ENCODE results near the gene CMTR2.

Gene CMTR2

DNA sequence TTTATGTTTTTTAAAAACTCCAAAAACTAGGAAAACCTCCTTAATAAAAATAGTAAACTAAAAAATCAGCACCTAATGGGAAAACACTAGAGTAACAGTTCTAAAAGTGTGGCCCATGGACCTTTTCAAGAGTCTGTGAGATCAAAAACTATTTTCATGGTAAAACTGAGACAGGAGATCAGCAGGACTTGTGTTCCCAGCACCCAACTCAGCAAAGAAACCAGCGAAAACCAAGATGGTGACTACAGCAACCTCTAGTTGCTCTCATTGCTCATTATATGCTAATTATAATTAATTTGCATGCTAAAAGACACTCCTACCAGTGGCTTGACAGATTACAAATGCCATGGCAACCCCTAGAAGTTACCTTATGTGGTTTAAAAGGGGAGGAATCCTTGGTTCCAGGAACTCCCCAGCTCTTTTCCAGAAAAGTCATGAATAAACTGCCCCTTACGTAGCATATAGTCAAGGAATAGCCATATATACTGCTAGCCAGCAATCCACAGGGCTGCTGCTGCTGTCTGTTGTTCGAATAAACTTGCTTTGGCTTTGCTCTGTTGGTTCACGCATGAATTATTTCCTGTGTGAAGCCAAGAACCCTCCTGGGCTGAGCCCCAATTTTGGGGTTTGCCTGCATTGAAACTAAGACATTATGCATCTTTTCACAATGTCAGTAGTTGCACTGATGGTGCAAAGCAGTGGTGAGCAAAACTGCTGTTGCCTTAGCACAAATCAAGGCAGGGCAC, 12.4 kb downstream of the CMTR2 start:
- DNase-seq: no peak

DNA sequence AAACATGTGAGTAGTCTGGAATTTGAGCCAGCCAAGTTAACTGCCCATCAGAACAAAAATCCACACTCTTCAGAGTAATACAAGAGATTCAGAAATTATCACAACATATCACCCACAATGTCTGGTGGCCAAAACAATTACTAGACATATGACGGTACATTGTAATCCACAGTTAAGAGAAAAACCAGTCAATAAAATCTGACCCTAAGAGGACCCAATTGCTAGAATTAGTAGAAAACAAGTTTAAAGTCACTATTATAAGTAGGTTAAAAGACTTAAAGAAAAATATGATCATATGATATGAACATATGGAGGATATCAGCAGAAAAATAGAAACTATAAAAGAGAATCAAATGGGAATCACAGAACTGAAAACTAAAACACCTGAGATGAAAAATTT, 15.8 kb downstream of the CMTR2 start:
- DNase-seq: no peak

DNA sequence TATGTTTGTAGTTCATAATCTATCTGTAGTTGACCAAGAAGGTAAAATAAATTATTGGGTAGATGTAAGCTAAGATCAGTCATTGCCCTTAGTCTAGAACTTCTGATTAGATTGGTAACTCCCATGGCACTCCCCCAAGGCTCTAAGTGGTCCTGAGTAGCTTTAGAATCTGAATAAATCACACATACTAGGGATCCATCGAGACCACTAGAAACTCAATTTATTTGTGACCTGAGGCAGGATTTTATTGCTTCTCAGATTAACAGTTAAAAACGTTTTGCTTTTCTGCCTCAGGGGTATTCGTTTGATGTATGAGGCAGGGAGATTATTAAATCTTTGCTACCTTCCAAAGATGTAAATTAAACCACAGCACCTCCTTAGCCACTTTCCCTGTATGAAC, 24.9 kb downstream of the CMTR2 start:
- no peak for DNase-seq

DNA sequence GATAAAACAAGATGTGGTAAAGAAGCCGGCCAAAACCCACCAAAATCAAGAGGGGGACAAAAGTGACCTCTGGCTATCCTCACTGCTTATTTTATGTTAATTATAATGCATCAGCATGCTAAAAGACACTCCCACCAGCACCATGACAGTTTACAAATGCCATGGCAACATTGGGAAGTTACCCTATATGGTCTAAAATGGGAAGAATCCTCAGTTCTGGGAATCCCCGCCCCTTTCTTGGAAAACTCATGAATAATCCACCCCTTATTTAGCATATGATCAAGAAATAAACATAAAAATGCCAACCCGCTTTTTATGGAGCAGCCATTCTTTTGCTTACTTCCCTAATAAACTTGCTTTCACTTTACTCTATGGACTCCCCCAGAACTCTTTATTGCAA, 25.6 kb downstream of the CMTR2 start:
- DNase-seq: no peak

DNA sequence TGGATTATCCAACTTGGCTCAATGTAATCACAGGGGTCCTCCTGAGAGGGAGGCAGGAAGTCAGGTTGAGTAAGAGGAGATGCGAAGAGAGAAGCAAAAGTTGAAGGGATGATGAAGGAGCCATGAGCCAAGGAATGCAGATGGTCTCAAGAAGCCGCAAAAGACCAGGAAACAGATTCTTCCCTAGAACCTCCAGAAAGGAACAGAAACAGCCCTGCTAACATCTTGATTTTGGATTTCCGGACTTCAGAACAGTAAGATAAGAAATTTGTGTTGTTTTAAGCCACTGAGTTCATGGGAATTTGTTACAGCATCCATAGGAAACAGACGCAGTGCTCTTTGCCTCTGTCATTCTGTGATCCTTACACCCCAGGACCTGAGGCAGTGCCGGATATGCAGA, 26.8 kb downstream of the CMTR2 start:
- DNase-seq: no peak

DNA sequence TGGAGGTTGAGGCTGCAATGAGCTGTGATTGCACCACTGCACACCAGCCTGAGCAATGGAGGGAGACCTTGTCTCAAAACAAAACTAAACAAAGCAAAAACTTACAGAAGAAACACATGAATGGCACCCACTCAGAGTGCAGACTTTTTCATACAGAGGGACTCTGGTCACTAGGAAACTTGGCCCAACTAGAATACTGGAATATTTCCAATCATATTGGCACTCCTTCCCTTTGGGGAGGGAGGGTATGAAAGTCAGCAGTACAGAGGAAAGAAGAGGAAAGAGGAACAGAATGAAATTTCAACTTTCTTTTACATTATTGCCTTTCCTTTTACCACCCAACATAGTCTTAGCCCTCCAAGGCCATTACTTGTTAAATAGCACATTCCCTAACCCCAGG, 28.2 kb downstream of the CMTR2 start:
- DNase-seq: peak in 1 of 4 experiments; percentile 4

DNA sequence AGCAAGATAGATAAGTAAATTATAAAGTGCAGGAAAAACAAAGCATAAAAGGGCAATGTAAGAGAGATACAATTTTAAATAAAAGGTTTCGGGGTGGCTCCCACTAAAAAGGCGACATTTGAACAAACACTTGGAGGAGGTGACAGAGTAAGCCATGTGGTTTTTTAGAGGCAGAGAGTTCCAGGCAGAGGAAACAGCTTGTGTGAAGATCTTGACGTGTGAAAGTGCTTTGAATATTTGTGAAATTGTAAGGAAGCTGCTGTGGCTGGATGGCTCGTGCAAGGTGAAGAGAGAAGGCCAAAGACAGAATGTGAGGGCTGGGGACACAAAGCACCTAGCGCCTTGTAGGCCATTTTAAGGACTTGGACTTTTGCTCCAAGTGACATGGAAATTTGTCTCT, 30.1 kb downstream of the CMTR2 start:
- DNase-seq: no peak

DNA sequence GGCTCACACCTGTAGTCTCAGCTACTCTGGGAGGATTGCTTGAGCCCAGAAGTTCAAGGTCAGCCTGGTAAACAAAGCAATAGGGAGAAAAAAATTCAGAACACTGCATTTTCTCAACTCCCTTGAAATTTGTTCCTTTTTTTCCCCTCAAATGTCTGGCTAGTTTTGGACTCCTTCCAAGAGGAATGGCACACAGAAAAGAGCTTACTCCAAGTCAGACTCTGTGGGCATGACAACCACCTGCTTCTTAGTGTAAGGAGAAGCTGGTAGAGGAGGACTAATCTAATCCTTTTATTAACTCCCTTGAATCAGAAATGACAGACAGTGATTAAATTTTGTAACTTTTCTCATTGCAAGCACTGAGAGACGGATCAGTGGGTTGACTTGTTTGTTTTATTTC, 30.8 kb downstream of the CMTR2 start:
- peak; percentile 48 to 83 (median 70) for DNase-seq

DNA sequence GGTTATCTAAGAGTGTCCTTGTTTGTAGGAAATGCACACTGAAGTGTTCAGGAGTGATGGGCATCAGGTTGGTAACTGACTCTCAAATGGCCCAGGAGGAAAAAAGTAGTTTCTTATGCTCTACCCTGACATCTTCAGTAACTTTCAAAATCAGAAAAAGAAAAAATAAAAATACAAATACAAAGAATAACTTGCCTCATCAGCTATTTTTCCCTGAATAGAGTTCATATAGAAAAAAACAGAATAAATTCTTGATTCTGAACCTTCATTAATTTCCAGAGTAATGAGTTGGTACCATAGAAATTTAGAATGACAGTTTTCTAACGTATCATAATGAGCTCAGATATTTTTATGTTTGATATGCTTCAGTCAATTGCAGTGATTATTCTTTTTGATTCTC, 31.4 kb downstream of the CMTR2 start:
- no peak for DNase-seq

DNA sequence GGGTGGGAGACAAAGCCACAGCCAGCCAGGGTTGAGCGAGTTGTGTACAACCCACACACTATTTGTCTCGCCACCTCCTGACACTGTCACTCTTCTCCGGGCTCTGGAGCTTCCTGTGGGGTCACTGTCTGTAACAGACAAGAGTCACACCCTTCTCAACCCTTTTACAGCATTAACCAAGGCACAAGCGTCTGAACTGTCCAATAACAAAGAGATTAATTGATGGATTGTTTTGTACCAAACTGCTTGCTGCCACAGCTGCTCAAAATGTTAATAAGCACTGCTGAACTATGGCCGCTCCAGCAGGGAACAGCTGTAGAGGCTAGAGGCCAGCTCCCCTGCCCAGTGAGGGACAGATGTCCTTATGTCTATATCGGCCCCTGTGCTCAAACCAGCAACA, 33.5 kb downstream of the CMTR2 start:
- peak in 2 of 4 experiments; percentile 5 to 13 for DNase-seq

DNA sequence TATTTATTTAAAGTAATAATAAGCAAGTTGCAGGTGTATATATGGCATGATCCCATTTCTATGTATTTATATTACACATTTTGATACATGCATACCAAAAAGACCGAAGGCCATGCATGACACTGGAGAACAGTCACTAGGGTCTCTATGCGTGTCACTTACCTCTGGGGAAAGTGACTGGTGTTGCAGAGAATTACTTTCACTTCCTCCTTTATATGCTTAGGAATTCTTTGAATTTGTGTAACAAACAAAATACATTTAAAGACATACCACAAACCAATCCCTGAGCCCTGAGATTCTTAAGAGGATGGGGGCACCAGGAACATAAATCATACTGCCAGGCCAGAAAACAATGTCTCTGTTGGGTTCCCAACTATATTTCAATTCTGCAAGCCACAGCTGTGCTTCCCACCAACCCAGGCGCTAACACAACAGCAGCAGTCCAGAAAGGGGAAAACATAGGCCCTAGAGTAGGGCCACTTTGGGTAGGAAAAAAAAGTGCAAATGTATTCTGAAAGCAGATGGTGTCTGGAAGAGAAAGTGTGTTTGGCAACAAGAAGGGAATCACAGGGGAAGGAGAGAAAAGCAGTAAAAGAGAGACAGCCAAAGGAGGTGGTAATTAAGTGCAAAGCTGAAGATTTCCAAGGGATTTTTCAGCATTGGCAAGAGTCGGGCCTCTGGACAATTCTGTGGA, 34.2 kb downstream of the CMTR2 start:
- DNase-seq: peak; percentile 14 to 65 (median 38)

DNA sequence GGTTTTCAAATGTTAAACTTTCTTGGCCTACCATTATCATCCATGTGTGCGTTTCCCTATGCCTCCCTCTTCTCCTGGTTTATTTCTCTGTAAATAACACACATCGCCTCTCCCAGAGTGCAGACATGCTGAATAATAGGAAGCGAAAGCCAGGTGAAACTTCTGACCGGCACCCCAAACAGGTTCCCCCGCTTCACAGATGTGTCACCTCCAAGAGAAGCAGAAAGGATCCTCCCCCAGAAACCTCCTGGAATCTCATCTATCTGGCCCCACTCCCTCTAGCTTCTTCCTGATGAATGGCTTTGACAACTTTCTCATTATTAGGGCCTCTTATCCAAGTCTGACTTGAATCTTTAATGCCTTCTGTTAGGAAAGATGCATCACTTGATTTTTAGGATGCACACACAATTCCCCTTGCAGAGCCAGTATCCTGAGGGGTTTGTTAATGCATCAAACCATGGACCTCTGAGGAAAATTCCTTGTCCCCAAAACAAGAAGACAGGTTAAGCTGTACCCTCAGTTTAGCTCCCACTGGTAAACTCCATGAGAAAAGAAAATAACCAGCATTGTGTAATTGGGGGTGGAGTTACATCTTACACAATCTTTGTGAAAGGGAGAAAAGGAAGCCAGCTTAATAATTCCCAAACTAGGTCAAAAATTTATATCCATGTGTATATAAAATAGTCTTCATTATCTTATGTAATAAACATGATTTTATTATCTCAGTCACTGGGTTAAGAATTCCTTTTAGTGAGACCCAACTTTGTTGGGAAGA, 38.6 kb downstream of the CMTR2 start:
- DNase-seq: peak in 3 of 4 experiments; percentile 11 to 70 (median 40)

DNA sequence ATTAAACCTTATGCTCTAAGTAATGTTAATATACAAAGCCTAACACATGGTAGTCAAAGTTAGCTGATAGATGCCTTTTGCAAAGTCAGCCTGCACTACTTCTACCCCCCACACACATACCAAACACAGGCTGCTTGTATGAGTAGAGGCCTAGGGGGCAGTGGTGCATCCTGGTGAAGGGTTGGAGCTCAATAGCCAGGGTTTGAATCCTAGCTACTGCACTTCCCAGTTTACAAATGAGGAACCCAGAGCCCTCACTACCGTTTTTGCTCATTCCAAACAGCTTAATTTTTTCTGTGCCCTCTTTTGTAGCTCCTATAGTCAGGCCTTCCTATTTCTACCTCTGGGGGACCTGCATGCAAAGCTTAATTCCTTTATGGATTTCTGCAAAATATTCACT, 39.8 kb downstream of the CMTR2 start:
- peak; percentile 36 to 74 (median 60) for DNase-seq

DNA sequence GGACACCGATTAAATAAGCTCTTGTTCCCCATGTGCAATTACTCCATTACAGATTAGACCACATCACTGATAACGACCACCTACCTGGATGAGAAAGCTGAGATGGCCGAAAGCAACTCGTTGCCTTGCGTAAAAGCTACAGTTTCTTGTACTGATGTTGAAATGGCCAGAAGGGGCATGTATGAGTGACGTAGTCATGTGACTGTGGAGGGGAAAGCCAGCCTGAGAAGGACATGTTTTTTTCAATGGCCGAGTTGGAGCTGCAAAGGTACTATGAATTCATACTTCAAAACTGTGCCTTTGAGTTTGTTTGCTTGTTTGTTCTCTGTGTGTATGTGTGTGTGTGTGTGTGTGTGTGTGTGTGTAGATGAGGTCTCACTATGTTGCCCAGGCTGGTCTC, 41.7 kb downstream of the CMTR2 start:
- DNase-seq: no peak

DNA sequence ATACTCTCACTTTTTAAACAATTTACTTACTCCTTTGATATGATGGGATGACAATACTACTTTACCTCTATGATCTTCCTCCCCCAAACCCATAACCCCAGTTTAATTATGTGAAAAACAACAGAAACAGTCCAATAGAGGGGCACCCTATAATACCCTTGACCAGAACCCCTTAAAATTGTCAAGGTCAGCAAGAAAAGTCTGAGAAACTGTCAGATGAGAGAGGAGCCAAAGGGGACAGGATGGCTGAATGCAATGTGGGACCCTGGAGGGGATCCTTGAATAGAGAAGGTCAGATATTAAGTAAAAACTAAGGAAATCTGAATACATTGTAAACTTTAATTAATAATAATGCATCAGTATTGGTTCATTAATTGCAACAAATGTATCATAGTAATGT, 42.9 kb downstream of the CMTR2 start:
- DNase-seq: no peak

DNA sequence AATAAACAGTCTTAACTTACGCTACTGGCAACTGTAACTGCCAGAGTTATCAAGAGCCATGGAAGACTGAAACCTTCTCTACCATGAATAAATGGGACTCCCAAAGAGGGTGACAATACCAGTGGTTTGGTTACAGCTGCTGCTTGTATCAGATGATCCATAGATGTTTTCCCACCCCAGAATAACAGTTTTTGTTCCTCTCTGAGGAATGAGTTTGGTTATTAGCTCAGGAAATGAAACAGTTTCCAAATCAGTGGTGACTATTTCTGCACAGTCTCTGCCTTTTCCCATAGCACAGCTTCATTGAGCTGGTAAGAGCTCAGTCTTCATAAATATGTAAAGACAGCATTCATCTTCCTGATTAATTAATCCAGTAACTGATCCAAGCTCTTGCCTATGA, 44.7 kb downstream of the CMTR2 start:
- peak in 2 of 4 experiments; percentile 6 to 36 for DNase-seq

DNA sequence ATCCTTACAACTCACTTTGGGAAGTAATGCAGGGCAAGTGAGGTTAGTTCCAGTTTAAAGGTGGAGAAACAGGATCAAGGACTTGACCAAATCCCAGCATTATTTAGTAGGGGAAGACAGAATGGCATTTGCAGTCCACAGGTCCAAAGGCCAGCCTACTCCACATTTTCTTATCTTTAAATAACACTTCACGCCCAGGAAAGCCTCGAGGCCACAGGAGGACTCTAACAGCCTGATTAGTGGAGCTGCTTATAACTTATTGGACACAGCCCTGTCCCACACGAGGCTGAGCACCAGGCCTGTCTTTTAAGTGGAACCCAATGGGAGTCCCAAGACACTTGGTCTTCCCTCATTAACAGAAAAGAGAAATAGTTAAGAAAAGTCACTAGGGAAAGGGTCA, 46.6 kb downstream of the CMTR2 start:
- DNase-seq: no peak

DNA sequence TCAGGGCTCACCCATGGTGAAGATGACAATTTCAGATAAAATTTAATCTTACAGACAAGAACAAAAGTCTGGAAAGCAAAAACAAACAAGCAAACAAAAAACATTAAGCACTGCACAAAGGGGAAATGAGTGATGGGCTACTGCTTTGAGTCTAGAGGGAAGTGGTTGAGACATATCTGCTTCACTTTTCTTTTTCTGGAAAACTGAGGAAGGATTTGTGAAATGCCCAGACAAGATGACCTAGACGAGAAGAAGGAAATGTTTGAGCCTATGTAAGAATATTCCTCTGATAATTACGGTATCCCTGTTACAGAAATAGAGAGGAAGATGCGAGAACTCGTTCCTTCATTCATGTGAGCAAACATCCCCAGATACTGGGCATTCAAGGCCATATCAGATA, 47.2 kb downstream of the CMTR2 start:
- peak in 3 of 4 experiments; percentile 6 to 60 (median 16) for DNase-seq
